DMS114 treated with DMSO at 0.1 percent for 48 hours (cell line): Measurements from ENCODE around the gene CCDC159.
"Not testable (repeated sequence)": the region's sequence is repeated elsewhere in the genome, so short reads cannot be mapped to it uniquely, and the experiment has no call there.

Experiments used
- DNase-seq: peaks from one replicate; lab custom pipeline; 2025; ENCODE audit not compliant: unreplicated experiment; lab: John Stamatoyannopoulos, UW

CCDC159 gene

DNA sequence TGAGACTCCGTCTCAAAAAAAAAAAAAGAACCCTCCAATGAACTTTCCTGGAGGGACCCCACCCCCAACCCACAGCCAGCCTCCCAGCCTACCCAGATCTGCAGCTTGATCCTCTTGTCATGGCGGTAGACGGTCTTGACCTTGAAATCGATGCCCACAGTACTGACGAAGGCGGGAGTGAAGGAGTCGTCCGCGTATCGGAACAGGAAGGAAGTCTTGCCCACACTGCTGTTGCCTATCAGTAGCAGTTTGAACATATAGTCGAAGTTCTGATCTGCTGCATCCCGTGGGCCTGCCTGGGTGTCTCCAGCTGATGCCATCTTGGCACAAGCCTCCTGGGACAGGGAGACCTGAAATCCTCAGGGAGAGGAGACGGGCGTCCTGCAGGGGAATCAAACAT lies 9.2 kb upstream of the CCDC159 start:
- DNase-seq, result no peak

DNA sequence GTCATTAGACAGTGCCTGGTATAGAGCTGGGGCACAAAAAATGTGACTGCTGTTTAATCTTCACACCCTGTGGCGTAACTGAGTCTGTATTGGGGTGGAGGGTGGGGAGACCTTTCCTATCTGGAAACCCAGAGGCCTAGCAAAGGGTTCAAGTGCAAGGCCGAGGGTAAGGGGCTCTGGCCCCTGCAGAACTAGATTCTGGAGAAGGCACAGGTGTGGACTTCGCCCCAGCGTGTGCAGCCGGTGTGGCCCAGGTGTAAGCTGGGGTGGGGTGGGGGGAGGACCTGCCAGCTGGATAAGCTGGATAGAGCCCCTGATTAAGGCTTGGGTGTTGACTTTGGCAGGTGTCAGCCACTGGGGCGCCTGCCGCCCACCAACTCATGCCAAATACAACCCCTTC lies 8.2 kb upstream of the CCDC159 start:
- no peak for DNase-seq

DNA sequence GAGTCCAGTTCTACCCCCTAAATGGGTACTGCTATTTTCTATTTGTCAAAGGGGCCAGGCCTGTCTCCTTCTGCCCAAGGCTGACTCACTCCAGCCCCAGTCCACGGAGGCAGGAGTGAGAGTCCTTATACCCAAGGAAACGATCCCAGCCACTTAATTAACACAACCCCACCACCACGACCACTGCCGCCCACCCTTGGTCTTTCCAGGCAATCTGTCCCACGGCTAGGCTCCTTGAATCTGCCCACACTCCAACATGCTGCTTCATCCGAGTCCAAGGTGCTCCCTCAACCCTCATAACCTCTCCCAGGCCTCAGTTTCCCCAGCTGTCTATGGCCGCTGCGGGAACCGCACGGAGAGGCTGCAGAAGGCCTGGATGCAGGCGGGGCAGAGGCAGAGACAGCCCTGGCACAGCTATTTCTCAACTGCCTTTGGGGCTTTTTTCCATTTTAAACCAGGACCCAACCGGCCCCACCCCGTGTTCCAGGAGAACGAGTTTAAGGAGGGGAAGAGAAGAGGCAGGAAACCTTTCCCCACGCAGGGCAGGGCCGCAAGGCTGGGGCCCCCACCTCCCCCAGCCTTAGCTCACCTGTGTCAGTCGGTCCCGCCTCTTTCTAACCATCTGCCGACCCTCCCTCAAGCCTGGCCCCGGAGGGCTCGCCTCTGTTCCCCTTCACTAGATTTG lies 7.6 kb upstream of the CCDC159 start:
- DNase-seq, result no peak

DNA sequence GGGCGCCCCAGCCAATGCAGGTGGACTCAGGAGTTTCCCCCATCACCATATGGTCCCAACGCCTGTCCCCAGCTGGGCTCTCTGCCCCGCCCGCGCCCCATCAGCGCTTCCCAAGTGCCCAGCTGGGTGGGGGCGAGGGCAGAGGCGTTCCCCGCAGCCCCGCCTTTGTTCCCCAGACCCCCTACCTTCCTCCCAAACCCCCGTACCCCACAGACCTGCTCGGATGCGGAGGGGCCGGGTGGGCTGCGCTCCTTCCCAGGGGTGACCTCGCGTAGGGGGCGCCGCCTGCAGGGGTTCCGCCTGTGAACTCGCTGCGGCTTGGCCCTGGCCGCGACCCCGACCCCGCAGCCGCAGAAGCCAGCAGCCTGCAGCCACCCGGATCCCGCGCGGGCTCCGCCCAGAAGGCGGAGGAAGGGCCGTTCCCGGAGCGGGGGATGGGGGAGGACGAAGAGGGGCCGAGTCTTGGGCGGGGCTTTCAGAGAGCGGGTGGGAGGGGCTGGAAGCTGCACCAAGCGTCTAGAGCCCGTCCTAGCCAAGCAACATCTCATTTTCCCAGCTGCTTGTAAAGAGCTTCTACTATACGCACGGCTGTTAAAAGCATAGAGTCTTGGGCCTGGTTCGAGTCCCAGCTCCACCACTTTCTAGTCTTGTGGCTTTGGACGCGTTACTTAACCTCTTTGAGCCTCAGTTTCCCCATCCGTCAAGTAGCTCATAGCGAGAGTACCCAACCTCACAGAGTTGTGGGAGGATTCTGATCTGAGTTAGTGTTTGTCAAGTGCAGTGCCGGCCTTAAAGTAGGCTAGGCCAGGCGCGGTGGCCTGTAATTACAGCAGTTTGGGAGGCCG lies 6.8 kb upstream of the CCDC159 start, which contains the start of gene RAB3D:
RAB3D (minus strand) TSS at position 404 of the 845 bp plus-strand sequence. CDS start 2,258 bp downstream, outside the sequence.
- peak; percentile 75 for DNase-seq

DNA sequence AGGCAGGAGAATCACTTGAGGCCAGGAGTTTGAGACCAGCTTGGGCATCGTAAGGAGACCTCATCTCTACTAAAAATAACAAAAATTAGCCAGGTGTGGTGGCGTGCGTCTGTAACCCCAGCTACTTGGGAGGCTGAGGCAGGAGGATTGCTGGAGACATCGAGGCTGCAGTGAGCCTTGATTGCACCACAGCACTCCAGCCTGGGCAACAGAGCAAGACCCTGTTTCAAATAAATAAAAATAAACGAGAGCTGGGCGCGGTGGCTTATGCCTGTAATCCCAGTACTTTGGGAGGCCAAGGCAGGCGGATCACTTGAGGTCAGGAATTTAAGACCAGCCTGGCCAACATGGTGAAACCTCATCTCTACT lies 6.2 kb upstream of the CCDC159 start:
- not testable (repeated sequence) for DNase-seq

DNA sequence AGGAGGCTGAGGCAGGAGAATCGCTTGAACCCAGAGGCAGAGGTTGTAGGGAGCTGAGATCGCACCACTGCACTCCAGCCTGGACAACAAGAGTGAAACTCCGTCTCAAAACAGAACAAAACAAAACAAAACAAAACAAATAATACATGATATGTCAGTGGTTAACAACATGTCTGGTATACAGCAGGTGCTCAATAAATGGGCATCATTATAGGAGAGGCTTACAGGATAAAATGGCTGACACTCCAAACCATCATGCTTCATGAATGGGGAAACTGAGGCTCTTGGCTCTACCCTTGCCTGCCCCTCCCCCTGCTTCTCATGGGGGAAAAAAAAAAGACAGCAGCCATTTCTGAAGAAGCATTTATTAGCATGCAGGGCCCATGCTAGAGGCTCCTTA lies 3.9 kb upstream of the CCDC159 start:
- no peak for DNase-seq

DNA sequence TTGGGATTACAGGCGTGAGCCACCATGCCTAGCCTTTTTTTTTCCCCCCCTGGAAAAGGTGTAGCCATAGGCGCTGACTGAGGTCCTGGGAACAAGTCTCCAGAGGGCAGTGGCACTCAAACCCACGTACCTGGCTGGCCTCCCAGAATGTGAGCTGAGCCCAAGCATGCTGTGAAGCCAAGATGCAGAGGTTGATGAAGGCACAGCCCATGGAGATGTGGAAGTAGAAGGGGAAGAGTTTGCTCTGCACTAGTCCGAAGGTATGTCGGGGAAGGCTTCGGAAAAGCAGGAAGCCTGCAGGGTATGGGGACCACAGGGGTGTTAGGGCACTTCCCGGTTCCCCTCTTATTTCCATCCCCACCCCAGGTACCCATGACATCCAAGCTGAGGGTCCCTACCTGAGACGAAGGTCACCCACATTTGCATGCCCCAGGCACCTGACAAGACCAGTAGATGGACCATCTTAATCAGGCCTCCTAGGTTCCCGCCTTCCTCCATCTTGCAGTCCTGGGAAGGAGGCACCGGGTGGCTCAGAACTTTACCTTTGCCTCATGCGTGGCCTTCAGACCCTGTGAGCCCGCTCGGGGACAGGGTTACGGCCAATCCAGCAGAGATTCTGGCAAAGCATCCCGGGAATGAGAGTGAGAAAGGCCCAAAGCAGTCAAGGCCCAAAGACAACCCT lies 1.1 kb upstream of the CCDC159 start:
- DNase-seq, result no peak

DNA sequence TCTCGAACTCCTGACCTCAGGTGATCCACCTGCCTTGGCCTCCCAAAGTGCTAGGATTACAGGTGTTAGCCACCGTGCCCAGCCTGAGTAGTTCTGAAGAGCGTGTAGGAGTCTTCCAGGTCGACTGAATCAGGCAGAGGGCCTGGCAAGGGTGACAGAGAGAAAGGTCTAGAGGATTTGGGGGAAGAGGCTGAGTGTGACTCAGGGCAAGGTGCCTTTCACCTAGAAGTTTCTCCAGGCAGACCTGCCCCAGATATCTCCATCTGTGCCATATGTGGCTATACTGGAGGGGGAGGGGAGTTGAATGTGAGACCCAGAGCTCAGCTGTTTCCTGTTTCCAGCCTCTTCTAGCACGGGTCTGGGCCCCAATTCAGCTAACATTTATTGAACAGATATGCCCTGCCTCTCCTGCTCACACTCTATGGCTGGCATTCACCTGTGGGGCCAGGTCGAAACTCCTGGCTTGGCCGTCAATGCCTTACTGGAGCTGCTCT lies 1.3 kb downstream of the CCDC159 start:
- no peak for DNase-seq

DNA sequence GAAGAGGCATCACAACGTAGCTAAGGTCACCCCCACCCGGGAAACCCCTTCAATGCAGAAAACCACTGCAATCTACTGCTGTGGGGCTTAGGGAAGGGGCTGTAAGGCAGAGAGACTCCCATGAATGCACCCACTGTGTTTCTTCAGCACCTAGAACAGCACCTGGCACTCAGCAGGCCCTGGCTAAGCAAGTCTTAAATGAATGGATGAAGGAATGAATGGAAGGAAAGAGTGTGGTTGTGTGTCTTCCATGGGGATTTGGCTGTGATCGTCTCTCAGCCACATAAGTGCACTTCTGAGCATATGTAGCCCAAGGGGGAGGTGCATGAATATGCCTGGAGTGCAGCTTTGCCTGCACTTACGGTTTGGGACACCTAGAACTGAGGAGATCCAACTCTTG lies 2.9 kb downstream of the CCDC159 start:
- DNase-seq, result no peak

DNA sequence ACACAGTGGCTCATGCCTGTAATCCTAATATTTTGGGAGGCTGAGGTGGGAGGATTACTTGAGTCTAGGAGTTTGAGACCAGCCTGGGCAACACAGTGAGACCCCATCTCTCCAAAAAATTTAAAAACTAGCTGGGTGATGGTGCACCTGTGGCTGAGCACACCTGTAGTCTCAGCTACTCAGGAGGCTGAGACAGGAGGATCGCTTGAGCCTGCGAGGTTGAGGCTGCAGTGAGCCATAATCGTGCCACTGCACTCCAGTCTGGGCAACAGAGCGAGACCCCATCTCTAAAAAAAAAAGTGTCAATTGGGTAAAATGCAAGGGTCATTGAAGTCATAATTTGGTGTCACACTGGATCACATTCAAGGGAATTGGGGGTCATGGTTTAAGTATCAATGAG lies 7.8 kb downstream of the CCDC159 start:
- DNase-seq, result not testable (repeated sequence)

DNA sequence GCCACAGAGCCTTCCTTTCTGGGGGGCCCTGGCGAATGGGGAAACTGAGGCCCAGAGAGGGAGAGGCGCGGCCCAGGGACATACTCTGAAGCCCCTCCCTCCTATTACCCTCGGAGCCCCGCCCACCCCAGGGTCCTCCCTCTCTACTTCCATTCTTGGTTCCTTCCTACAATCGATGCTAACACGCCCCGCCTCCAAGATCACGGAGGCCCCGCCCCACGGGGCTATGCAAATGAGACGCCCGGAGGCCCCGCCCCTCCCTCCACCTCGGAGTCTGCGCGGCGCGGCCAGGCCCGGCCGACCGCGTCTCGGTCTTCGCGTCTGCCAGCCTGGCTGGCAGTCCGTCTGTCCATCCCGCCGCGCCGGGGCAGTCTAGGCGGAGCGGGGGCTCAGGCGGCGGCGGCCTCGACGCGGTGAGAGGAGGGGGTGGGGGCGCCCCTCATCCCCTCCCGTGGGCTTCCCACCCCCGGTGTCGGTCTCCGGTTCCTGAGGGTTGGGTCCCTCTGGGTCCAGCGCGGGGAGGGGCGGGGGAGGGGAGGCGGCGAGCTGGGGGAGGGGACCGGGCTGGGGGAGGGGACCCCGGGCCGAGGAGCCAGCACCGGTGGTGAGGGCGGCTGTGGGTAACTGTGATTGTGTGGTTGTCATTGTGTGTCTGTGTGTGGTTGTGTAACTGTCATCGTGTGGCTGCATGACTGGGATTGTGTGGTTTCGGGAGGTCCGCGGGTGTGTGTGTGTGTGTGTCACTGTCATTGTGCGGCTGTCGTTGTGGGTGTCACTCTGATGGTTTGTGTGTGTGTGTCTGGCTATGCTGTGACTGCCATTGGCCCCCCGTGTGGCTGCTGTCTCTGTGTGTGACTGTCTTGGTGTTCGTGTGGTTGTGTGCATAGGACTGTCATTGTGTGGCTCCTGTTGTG lies 9.1 kb downstream of the CCDC159 start, which contains the start of gene PLPPR2:
PLPPR2 (plus strand) TSS at position 273 of the 914 bp plus-strand sequence. CDS start 2,242 bp downstream, outside the sequence.
- peak; percentile 66 for DNase-seq

DNA sequence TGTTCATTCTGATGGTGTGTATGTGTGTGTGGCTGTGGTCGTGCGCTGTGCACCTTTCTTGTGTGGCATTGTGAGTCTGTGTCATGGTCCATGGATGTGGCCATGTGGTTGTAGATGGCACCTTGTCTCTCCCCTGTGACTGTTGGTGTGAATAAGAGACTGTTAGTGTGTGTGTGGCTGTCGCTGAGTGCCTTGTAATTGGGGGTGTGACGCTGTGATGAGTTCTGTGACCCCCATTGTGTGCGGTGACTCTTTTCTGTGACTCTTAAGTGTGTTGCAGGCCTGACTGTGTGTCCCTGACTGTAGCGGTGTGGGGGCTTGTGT lies 9.7 kb downstream of the CCDC159 start:
- no peak for DNase-seq

DNA sequence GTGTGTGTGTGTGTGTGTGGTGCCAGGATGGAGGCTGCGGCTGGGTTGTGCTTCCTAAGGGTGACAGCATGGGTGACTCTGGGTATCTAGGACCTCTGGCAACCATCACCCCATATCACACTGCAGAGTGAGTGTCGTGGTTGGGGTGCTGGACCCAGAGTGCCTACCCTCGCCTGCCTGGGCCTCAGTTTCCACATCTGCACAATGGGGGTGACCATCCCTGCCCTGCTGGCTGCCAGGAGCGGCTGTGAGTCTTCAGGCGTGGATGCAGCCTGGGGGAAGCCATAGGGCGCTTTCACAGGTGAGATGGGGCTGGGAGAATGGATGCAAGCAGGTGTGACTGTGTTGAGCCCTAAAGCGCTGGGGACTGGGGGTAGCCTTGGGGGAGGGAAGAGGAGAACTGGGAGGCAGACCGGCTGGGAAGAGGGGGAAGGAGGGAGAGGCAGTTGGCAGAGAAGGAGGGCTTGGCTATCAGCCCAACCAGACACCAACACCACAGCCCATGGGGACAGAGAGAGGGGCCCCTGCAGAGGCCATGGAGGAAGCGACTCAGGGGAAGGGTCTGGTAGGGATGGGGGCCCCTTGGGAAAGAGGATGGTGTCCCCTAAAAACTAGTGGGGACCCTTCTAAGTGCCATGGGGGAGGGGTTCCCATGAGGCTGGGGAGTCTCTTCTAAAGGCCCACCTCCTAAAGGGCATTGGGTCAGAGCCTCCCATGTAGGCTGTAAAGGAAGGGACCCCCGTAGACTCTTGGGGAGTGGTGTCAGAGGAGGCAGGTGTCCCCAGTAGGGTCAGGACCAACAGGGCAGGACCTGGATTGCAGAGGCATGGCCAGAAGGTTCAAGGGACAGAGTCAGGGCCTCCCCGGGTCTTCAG lies 10.6 kb downstream of the CCDC159 start:
- no peak for DNase-seq

DNA sequence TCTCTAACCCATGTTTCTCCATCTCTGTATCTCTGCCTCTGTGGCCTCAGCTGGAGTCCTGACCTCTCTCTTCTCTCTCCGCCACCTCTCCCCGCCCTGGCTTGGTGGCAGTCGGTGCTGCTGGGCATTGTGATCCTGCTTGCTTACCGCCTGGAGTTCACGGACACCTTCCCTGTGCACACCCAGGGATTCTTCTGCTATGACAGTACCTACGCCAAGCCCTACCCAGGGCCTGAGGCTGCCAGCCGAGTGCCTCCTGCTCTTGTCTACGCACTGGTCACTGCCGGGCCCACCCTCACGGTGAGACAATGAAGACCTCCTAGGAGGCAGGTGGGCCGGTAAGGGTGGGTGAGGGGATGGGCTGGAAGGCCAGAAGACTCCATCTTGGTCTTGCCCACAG lies 13.1 kb downstream of the CCDC159 start:
- no peak for DNase-seq

DNA sequence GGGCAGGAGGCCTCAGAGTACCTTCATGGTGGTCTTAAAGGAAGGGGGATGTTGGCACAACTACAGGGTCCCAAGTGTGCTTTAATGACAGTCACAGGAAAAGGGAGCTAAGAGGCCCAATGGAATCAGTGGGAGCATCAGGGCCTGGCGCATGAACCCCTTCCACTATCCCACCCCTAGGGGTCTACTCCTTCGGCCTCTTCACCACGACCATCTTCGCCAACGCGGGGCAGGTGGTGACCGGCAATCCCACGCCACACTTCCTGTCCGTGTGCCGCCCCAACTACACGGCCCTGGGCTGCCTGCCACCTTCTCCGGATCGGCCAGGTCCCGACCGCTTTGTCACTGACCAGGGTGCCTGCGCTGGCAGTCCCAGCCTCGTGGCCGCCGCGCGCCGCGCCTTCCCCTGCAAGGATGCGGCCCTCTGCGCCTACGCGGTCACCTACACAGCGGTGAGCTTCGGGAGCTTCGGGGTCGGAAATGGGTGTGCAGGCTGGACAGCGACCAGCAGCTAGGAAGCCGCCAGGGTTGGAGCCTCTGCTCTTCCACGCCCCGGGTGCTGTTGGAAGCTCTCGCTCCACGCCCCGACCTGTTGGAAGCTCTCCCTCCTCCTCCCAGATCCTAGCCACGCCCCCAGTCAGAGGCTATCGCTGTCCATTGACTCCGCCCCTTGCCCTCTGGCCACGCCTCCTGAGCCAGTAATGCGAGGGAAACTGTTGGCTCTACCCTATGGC lies 14.9 kb downstream of the CCDC159 start:
- no peak for DNase-seq

DNA sequence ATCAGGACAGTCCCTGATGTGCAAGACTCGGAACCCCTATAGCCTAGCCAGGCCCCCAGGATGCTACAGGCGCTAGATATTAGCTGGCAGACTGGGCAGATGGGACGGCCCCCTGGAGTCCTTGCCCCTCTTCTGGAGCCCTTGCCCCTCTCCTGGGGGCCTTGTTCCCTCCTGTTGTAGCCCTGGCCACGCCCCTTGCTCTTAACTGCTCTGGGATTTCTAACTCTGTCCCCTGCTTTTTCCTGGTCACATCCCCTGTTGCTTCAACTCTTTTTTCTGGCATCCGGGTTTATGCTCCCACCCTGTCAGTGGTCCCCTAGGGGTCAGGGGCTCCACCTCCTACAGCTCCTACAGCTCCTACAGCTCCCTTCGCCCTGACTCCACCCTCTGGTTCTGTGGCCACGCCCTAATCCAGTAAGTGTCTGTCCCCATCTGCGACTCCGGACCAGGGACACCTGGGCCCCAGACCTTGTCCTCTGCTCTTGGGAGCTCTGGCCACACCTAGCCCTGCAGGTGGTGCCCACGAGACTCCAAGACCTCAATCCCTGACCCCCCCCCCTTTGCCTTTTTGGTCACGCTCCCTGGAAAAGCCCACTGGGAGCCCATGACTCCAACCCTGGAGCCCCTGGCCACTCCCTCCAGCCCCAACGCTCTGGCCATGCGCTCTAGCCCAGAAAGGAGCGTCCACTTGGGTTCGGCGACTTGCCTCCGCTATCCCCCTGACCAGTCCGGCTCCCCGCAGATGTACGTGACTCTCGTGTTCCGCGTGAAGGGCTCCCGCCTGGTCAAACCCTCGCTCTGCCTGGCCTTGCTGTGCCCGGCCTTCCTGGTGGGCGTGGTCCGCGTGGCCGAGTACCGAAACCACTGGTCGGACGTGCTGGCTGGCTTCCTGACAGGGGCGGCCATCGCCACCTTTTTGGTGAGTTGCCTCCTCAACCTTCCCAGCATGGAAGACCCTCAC lies 15.7 kb downstream of the CCDC159 start:
- DNase-seq, result no peak

DNA sequence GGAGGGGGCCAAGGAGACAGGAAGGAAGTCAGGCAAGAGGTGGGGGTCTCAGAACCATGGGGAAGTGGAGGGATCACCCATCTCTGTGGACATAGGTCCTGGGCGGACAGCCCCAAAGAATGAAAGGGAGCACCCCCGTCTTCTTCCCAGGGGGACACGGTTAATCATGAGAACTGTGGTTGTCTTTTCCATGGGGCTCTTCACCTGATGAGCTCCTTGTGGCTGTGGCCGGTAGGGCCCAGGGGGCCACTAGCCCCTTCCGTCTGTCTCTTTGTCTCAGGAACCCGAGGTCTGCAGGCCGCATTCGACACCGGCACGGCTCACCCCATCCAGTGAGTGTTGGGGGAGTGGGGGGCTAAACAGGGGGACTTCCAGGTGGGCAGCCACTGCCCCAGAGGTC lies 17.6 kb downstream of the CCDC159 start:
- DNase-seq, result no peak
